ENCODE data around the gene CEP112. TPM values are rescaled to one million over a fixed set of nuclear protein-coding genes. Genes with fewer than 3 reads are reported as not detected.

CEP112 gene
- total RNA-seq, 1 donor from 2014 or later: 26.3 TPM

DNA sequence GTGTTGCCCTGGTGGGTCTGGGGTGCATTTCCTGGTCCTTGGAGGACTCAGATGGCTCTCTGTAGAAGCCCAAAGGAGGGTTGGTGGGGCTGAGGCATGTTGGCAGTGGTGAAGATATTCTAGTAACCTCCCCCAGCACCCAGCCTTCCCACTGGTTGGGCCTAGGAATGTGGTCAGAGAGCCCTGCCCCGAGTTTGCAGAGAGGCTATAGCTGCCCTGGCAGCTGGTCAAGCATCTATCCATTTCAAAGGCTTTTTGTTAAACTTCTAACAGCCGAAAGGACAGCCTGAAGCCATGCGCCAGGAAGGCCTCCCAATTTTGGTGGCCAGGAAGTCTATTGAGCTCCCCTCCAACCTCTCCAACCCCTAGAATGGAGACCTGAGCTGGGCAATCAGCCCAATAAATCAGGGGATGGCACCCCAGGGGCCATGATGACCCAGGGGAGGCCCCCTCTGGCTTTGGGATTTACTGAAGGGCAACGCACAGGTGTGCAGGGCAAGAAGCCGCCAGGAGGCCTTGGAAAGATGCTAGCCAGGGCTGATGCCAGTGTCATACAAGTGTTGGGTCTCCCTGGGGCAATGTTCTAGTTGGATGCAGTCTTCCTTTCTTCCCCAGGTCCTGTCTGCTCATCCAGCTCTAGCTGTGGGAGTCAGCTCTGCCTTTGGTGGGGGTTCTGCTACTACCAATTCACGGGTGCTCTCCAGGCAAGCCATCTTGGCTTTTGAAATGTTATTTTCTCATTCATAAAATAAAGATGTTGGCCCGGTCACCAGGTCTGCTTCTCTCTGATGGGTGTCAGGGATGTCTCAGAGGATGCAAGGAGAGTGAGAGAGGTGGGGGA is 599.6 kb downstream of the CEP112 start:
- H3K36me3 Mint-ChIP-seq (ENCODE audit: low read depth, unreplicated experiment): no peaks in the 10 kb centered on the region
- peaks cover 18% of the 10 kb centered on the region for H3K4me1 Mint-ChIP-seq (ENCODE audit: unreplicated experiment)
- TF ChIP-seq, protein P1, sequence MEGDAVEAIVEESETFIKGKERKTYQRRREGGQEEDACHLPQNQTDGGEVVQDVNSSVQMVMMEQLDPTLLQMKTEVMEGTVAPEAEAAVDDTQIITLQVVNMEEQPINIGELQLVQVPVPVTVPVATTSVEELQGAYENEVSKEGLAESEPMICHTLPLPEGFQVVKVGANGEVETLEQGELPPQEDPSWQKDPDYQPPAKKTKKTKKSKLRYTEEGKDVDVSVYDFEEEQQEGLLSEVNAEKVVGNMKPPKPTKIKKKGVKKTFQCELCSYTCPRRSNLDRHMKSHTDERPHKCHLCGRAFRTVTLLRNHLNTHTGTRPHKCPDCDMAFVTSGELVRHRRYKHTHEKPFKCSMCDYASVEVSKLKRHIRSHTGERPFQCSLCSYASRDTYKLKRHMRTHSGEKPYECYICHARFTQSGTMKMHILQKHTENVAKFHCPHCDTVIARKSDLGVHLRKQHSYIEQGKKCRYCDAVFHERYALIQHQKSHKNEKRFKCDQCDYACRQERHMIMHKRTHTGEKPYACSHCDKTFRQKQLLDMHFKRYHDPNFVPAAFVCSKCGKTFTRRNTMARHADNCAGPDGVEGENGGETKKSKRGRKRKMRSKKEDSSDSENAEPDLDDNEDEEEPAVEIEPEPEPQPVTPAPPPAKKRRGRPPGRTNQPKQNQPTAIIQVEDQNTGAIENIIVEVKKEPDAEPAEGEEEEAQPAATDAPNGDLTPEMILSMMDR (IDR thresholded peaks at IDR 0.05; ENCODE audit: unreplicated experiment): no peak
- no peak overlapping the region for H3K27ac Mint-ChIP-seq (ENCODE audit: unreplicated experiment)
- no peak for DNase-seq (ENCODE audit: low spot score)
- H3K4me3 Mint-ChIP-seq (ENCODE audit: unreplicated experiment): no peak overlapping the region
- peaks cover 1% of the 10 kb centered on the region for H3K27me3 Mint-ChIP-seq (ENCODE audit: unreplicated experiment)
- no peaks in the 10 kb centered on the region for H3K9me3 Mint-ChIP-seq (ENCODE audit: unreplicated experiment)

- peaks cover 4% of the 10 kb centered on the region for H3K27me3 Mint-ChIP-seq (ENCODE audit: unreplicated experiment)
- TF ChIP-seq, protein P1 (IDR thresholded peaks at IDR 0.05; ENCODE audit: unreplicated experiment): no peak
- no peak for DNase-seq (ENCODE audit: low spot score)
- no peak overlapping the region for H3K27ac Mint-ChIP-seq (ENCODE audit: unreplicated experiment)
- H3K4me1 Mint-ChIP-seq (ENCODE audit: unreplicated experiment): peaks cover 24% of the 10 kb centered on the region
- no peaks in the 10 kb centered on the region for H3K36me3 Mint-ChIP-seq (ENCODE audit: low read depth, unreplicated experiment)
- no peaks in the 10 kb centered on the region for H3K9me3 Mint-ChIP-seq (ENCODE audit: unreplicated experiment)
- H3K4me3 Mint-ChIP-seq (ENCODE audit: unreplicated experiment): no peak overlapping the region
Measured at GRCh38 chr17:65589321-65589720, 602.6 kb downstream of the CEP112 start.

- peaks cover 15% of the 10 kb centered on the region for H3K4me1 Mint-ChIP-seq (ENCODE audit: unreplicated experiment)
- H3K9me3 Mint-ChIP-seq (ENCODE audit: unreplicated experiment): no peaks in the 10 kb centered on the region
Measured at GRCh38 chr17:65588181-65588808, 603.6 kb downstream of the CEP112 start.

GRCh38 chr17:65587534-65588180 is 604.3 kb downstream of the CEP112 start:
- TF ChIP-seq, protein P1 (IDR thresholded peaks at IDR 0.05; ENCODE audit: unreplicated experiment): no peak

More at GRCh38 chr17:65588181-65588808, 603.6 kb downstream of the CEP112 start:
- Mint-ChIP-seq H3K36me3 (ENCODE audit: low read depth, unreplicated experiment) (no peaks in the 10 kb centered on the region), H3K4me3 (ENCODE audit: unreplicated experiment) (no peak overlapping the region), H3K27ac (ENCODE audit: unreplicated experiment) (no peak overlapping the region), H3K27me3 (ENCODE audit: unreplicated experiment) (peaks cover 4% of the 10 kb centered on the region)
- TF ChIP-seq, protein P1 (IDR thresholded peaks at IDR 0.05; ENCODE audit: unreplicated experiment): no peak
- no peak for DNase-seq (ENCODE audit: low spot score)

More at GRCh38 chr17:65587534-65588180, 604.3 kb downstream of the CEP112 start:
- H3K36me3 Mint-ChIP-seq (ENCODE audit: low read depth, unreplicated experiment): no peaks in the 10 kb centered on the region
- peaks cover 4% of the 10 kb centered on the region for H3K27me3 Mint-ChIP-seq (ENCODE audit: unreplicated experiment)
- H3K4me3 Mint-ChIP-seq (ENCODE audit: unreplicated experiment): no peak overlapping the region
- DNase-seq (ENCODE audit: low spot score): no peak
- H3K9me3 Mint-ChIP-seq (ENCODE audit: unreplicated experiment): no peaks in the 10 kb centered on the region
- H3K27ac Mint-ChIP-seq (ENCODE audit: unreplicated experiment): no peak overlapping the region
- peaks cover 12% of the 10 kb centered on the region for H3K4me1 Mint-ChIP-seq (ENCODE audit: unreplicated experiment)
